Stimulated activated effector memory CD8-positive, alpha-beta T cell treated with anti-CD3 and anti-CD28 coated beads, Interleukin-12 subunit alpha, Interleukin-12 subunit beta, amount 100 ng/mL, for 72 hours (primary cell): ENCODE data around the gene KIF6.
"Not testable (repeated sequence)": the region's sequence is repeated elsewhere in the genome, so short reads cannot be mapped to it uniquely, and the experiment has no call there.

Experiments used
- ATAC-seq: fragments of 150-1000 bp; cut with Tn5 transposase; 2 replicates; pipeline ENCODE4 v1.10.0; 2021
- DNase-seq, 2 donors: peaks; one replicate each; pipeline ENCODE4 v3.0.0; 2021 to 2022; ENCODE audit warnings: low spot score in 2 of 2
- H3K27ac Mint-ChIP-seq: one replicate; pipeline ENCODE4 v1.8.0; 2022; ENCODE audit warnings: mild to moderate bottlenecking, mixed read lengths
- H3K36me3 Mint-ChIP-seq: one replicate; pipeline ENCODE4 v1.8.0; 2022; ENCODE audit warnings: mild to moderate bottlenecking, mixed read lengths
- H3K4me1 Mint-ChIP-seq: one replicate; pipeline ENCODE4 v1.8.0; 2022; ENCODE audit warnings: mixed read lengths
- H3K4me3 Mint-ChIP-seq: one replicate; pipeline ENCODE4 v1.8.0; 2022; ENCODE audit warnings: mild to moderate bottlenecking, mixed read lengths
- H3K9me3 Mint-ChIP-seq: one replicate; pipeline ENCODE4 v1.8.0; 2022; ENCODE audit warnings: mixed read lengths

KIF6 gene

DNA sequence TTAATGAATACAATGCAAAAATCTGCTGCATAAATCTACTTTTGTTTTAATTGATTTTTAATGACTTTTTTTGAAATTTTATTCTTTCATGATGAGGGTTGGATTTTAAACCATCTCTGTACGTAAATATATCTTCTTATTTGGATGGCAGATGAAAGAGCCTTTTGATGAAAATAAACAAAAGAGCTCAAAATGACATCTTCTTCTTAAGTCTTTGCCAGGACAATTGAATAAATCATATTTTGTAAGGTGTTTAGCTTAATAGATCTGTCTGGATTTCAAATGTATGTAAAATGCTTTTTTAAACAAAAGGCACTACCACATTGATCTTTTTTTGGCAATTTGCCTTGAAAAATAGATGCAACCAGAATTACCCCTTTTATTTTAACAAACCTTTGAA lies 39.3 kb downstream of the KIF6 start:
- Mint-ChIP-seq H3K36me3 (no peaks in the 10 kb centered on the region), H3K4me3 (no peak overlapping the region), H3K27ac (no peak overlapping the region), H3K9me3 (no peaks in the 10 kb centered on the region), H3K4me1 (no peaks in the 10 kb centered on the region)
- DNase-seq (no peak), ATAC-seq (no peak)

GRCh38 chr6:39685489-39685826 lies 39.8 kb downstream of the KIF6 start:
- H3K9me3 Mint-ChIP-seq: no peaks in the 10 kb centered on the region
- H3K4me3 Mint-ChIP-seq: no peak overlapping the region
- DNase-seq (no peak), ATAC-seq (no peak)
- H3K4me1 Mint-ChIP-seq: no peaks in the 10 kb centered on the region
- no peaks in the 10 kb centered on the region for H3K36me3 Mint-ChIP-seq
- no peak overlapping the region for H3K27ac Mint-ChIP-seq

DNA sequence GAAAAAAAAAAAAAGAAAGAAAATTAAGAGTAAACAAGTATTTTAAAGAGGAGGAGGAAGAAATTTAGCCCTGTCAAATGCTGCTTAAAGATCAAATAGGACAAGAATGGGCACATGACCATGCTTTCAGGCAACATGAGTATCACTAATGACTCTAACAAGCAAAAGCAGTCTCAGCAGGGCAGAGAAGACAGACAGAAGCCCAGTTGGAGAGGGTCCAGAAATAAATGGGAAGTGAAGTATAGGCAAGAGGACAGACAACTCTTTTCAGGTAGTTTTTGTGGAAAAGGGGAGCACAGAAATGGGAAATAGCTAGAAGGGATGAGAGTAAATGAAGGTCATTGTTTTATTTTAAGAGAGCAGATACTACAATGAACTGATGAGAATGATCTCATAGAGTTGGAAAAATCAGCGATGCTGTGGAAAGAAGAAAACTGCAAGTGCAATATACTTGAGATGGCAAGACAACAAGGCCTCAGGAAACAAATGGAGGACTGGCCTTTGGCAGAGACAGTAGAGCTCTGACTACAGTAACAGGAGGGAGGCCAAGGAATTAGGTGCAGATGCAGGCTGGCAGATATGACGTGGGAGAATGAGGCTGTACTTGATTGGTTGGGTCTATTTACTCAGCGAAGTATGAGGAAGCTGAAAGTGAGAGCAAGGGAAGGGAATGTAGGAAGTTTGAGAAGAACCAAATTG lies 40.3 kb downstream of the KIF6 start:
- Mint-ChIP-seq H3K4me3 (no peak overlapping the region), H3K36me3 (no peaks in the 10 kb centered on the region), H3K27ac (no peak overlapping the region), H3K4me1 (no peaks in the 10 kb centered on the region), H3K9me3 (no peaks in the 10 kb centered on the region)
- no peak for ATAC-seq
- no peak for DNase-seq

DNA sequence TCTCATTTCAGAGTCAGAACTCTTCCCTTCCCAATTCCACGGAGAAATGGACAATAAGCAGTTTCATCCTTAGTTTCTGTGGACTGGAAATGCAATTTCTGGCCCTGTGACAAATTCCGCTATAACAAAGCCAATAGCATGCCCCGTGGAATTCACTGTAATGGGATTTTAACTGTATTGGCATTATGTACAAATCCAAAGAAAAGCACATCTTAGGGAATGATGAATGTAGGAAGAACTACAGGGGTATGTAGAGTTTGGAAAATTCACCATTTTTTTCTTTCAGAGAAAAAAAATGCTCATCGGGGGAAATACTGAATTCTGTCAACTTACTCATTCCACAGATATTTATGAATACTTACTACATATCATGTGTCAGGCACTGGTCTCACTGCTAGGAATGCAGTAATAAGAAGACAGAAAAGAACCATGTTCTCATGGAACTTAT lies 43.5 kb downstream of the KIF6 start:
- Mint-ChIP-seq H3K9me3 (peaks cover 2% of the 10 kb centered on the region), H3K27ac (no peak overlapping the region), H3K4me3 (no peak overlapping the region), H3K36me3 (no peaks in the 10 kb centered on the region), H3K4me1 (no peaks in the 10 kb centered on the region)
- DNase-seq: no peak
- ATAC-seq: no peak

DNA sequence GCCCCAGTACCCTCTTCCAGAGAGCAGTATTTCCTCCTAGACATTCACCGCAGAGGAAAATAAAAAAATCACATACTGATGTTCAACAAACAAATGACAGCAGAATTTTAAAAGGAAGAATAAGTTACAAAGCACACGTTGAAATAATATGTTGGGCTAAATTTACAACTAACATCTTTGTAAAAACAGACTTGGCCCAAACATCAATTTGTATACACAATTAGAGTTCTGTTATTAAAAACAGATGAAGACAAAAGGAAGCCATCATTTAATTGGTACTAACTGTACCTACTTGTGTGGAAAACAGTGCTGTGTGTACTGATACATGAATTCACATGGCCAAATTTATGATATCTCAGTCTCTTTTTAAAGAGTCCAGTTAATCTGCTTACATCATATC lies 46.3 kb downstream of the KIF6 start:
- Mint-ChIP-seq H3K4me1 (no peaks in the 10 kb centered on the region), H3K36me3 (no peaks in the 10 kb centered on the region), H3K27ac (no peak overlapping the region), H3K4me3 (no peak overlapping the region), H3K9me3 (peaks cover 4% of the 10 kb centered on the region)
- DNase-seq: no peak
- ATAC-seq: no peak

DNA sequence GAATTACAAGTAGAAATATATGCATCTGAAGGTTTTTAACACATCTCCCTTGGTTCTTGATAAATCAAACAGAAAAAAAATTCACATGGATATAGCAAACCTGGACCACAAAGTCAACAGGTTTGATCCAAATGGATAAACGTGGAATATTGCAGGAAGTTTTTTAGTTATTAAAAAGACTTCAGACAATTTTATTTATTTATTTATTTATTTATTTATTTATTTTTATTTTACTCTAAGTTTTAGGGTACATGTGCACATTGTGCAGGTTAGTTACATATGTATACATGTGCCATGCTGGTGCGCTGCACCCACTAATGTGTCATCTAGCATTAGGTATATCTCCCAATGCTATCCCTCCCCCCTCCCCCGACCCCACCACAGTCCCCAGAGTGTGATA lies 47.9 kb downstream of the KIF6 start:
- H3K4me3 Mint-ChIP-seq, H3K9me3 Mint-ChIP-seq, H3K4me1 Mint-ChIP-seq, H3K27ac Mint-ChIP-seq, ATAC-seq, DNase-seq, H3K36me3 Mint-ChIP-seq: not testable (repeated sequence)

DNA sequence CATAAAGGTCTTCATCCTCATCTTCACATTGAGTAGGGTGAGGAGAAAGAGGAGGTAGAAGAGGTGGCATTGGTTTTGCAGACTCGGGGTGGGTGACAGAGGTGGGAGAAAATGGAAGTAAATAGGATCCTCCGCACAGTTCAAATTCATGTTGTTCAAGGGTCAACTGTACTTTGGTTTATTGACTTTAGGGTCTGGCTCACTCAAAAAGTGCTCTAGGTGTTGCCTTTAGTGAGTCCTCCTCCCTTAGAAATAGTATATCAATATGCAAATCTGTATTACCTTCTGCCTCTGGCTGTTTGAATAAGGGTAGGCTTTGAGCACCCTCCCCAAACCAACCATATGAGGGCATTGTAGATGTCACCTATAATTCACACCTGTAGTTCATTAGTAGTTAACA lies 54.7 kb downstream of the KIF6 start:
- no peak overlapping the region for H3K4me3 Mint-ChIP-seq
- H3K27ac Mint-ChIP-seq: no peak overlapping the region

GRCh38 chr6:39669973-39670342 lies 55.2 kb downstream of the KIF6 start:
- H3K4me3 Mint-ChIP-seq: no peak overlapping the region
- no peaks in the 10 kb centered on the region for H3K4me1 Mint-ChIP-seq
- no peaks in the 10 kb centered on the region for H3K9me3 Mint-ChIP-seq
- no peak for ATAC-seq
- no peak for DNase-seq
- H3K36me3 Mint-ChIP-seq: no peaks in the 10 kb centered on the region
- no peak overlapping the region for H3K27ac Mint-ChIP-seq

More for the DNA sequence above, 54.7 kb downstream of the KIF6 start:
- no peaks in the 10 kb centered on the region for H3K9me3 Mint-ChIP-seq
- DNase-seq: no peak
- no peaks in the 10 kb centered on the region for H3K36me3 Mint-ChIP-seq
- H3K4me1 Mint-ChIP-seq: no peaks in the 10 kb centered on the region
- no peak for ATAC-seq

GRCh38 chr6:39669207-39669972 lies 55.8 kb downstream of the KIF6 start:
- no peak overlapping the region for H3K4me3 Mint-ChIP-seq
- no peaks in the 10 kb centered on the region for H3K36me3 Mint-ChIP-seq
- H3K27ac Mint-ChIP-seq: no peak overlapping the region
- H3K4me1 Mint-ChIP-seq: no peaks in the 10 kb centered on the region
- DNase-seq: no peak
- no peaks in the 10 kb centered on the region for H3K9me3 Mint-ChIP-seq
- no peak for ATAC-seq

DNA sequence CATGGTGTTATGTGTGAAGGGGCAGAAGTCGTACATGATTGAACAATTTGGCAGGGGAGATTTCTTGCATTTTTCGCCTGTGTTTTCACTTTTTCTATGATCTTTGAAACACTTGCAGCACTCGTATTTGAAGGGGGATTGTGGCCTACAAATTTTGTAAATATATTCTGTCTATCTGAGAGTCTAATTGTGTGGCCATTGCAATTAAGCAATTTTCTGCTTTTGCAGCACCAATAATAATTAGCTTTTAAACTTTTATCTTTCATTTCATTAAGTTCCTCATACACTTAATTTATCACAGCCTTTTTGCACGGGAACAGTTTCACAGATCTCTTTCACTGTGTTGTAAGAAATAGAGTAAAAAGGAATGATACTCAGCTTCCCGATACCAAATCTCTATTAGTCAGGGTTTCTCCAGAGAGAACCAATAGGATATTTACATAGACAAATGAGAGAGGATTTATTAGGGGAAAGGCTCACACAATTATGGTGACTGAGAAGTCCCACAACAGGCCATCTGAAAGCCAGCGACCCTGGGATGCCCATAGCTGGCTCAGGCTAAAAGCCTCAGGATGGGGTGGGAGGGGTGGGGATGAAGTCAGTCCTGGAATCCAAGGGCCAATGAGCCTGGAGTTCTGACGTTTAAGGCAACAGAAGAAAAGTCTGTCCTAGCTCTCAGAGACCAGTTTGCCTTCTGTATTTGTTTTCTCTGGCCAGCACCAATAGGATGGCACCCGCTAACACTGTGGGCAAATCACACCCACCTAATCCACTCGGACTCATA lies 58.3 kb downstream of the KIF6 start:
- no peaks in the 10 kb centered on the region for H3K36me3 Mint-ChIP-seq
- H3K27ac Mint-ChIP-seq: no peak overlapping the region
- DNase-seq (no peak), ATAC-seq (no peak)
- H3K4me3 Mint-ChIP-seq: no peak overlapping the region
- H3K4me1 Mint-ChIP-seq: no peaks in the 10 kb centered on the region
- peaks cover 2% of the 10 kb centered on the region for H3K9me3 Mint-ChIP-seq

DNA sequence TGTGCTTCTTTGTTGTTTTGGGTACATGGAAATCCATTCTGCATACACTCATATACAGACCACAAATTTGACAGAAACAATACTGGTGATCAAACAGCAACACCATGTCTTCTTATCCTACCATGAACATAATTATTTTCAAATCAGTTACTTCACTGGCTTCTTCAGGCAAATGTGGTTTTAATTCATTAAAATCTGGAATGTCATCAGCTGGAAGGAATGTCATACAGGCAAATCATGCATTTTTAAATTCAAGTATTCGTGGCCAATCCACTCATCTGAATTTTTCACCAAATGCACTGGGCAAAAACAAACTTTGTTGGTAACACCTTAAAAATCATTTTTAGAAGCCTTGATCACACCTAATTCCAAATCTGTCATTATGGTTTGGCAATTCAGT lies 59.3 kb downstream of the KIF6 start:
- Mint-ChIP-seq H3K9me3 (peaks cover 2% of the 10 kb centered on the region), H3K27ac (no peak overlapping the region), H3K4me3 (no peak overlapping the region), H3K4me1 (no peaks in the 10 kb centered on the region), H3K36me3 (no peaks in the 10 kb centered on the region)
- ATAC-seq (no peak), DNase-seq (no peak)

DNA sequence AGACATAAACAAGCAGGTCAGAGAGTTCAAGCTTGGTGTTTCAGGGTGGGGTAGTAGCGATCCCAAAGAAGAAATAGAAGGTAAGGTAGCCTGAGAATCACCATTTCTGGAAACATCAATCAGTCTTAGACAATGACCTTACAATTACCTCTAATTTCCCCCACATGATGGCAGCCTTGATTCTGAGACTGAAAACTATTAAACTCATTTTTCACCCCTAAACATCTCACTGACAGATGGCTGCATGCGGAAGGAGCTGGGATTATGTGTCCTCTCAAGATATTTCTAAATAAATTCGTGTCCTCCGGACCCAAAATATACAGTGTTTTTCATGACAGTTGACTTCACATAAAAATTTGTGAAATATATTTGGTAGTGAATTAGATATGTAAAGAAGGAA lies 61.0 kb downstream of the KIF6 start:
- no peak overlapping the region for H3K27ac Mint-ChIP-seq
- H3K4me1 Mint-ChIP-seq: no peaks in the 10 kb centered on the region
- DNase-seq (no peak), ATAC-seq (no peak)
- peaks cover 2% of the 10 kb centered on the region for H3K9me3 Mint-ChIP-seq
- no peak overlapping the region for H3K4me3 Mint-ChIP-seq
- no peaks in the 10 kb centered on the region for H3K36me3 Mint-ChIP-seq

DNA sequence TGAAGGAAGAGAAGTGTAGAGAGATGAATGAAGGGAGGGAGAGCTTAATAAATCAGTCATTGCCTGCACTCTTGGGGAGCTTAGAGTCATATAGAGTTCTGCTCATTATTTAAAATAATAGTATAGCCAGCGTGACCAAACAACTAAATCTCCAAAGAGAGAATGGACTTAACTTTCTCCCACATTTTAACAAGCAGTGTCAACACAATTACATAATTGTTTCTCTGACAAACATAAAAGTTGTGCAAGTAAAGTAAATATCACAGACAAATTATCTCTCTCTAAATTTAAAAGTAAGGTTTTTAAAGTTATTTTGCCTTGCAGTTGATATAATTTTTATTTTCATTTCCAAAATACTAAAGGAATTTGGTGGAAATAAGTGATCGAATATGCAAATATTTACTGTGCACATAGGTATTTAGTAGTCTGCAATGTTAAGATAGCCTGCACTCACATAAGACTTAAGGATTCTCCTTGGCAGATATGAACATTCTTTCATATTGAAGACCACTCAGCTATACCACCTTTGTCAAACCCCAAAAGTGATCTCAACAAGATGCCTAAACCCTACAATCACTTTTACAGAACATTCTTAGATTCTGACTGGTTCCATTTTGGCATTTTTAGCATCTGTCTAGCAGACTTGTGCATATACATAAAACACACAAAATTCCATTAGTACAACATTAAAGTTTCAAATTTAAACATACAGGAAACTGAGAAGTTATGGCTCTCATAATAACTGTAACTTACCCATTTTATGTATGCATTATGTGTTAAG lies 67.7 kb downstream of the KIF6 start:
- Mint-ChIP-seq H3K27ac (no peak overlapping the region), H3K4me3 (no peak overlapping the region), H3K4me1 (no peaks in the 10 kb centered on the region), H3K36me3 (no peaks in the 10 kb centered on the region), H3K9me3 (no peaks in the 10 kb centered on the region)
- DNase-seq (no peak), ATAC-seq (no peak)

DNA sequence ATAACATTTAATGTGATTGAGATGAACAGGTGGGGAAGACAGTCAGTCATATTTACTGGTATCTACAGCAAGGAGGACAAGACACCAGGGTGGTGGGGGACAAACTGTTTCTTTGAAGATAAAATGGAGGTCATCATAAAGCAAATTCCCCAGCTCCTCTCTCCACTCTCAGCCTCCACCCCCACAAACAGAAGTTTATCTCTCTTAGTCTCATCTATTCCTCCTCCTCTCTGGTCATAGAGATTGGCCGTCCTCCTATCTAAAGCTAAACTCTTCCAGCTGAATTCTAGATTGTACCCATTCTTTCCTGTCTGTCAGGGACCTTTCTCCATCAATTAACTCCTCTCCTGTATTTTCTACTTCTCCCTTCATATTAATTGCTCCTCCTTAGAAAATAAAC lies 71.1 kb downstream of the KIF6 start:
- Mint-ChIP-seq H3K36me3 (no peaks in the 10 kb centered on the region), H3K4me3 (no peak overlapping the region), H3K9me3 (no peaks in the 10 kb centered on the region), H3K27ac (no peak overlapping the region), H3K4me1 (no peaks in the 10 kb centered on the region)
- no peak for DNase-seq
- no peak for ATAC-seq

DNA sequence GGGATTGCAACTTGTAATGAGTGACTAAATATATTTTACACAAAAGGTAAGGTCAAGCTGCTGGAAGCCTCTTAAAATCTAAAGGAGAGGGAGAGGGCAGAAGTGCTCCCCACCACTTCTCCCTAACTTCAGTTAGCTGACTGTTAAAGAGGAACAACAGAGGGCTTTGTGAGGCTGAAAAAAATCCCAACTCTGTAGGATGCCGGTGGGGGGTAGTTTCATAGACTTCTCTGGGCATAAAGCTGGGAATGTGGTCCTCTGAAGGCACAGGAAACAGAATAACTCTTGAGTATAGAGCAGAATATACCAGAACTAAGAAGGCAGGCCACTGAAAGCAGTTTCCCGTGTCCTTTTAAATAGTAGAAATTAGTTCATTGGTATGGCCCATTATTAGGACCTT lies 71.6 kb downstream of the KIF6 start:
- Mint-ChIP-seq H3K27ac (no peak overlapping the region), H3K36me3 (no peaks in the 10 kb centered on the region), H3K9me3 (no peaks in the 10 kb centered on the region), H3K4me1 (no peaks in the 10 kb centered on the region), H3K4me3 (no peak overlapping the region)
- ATAC-seq (no peak), DNase-seq (no peak)
